Stimulated activated naive B cell treated with anti-CD40 and anti-IgM and Interleukin-4, amounts not matched to agents 10 μg/mL and 1 μg/mL and 100 μg/mL, for 72 hours (primary cell): ENCODE results near the gene SBNO2.

Experiments
- ATAC-seq, 2 donors: fragments of 150-1000 bp; cut with Tn5 transposase; replicated peaks; 2 replicates each; pipeline ENCODE4 v1.10.0; 2021; ENCODE audit warnings: moderate library complexity in 1 of 2
- DNase-seq: peaks from one replicate; pipeline ENCODE4 v3.0.0; 2021
- H3K27ac Mint-ChIP-seq: one replicate; pipeline ENCODE4 v1.8.0; 2022; ENCODE audit warnings: mild to moderate bottlenecking, mixed read lengths
- H3K27me3 Mint-ChIP-seq, 2 donors: one replicate each; pipeline ENCODE4 v1.8.0; 2022; ENCODE audit warnings: mixed read lengths in 2 of 2
- H3K36me3 Mint-ChIP-seq, 2 donors: one replicate each; pipeline ENCODE4 v1.8.0; 2022; ENCODE audit warnings: mixed read lengths in 2 of 2, mild to moderate bottlenecking in 1 of 2
- H3K4me1 Mint-ChIP-seq, 2 donors: one replicate each; pipeline ENCODE4 v1.8.0; 2022; ENCODE audit warnings: mixed read lengths in 2 of 2, mild to moderate bottlenecking in 1 of 2
- H3K4me3 Mint-ChIP-seq, 2 donors: one replicate each; pipeline ENCODE4 v1.8.0; 2022; ENCODE audit warnings: mild to moderate bottlenecking in 2 of 2, mixed read lengths in 2 of 2, moderate library complexity in 1 of 2
- H3K9me3 Mint-ChIP-seq, 2 donors: one replicate each; pipeline ENCODE4 v1.8.0; 2022; ENCODE audit warnings: mixed read lengths in 2 of 2, mild to moderate bottlenecking in 1 of 2

Gene SBNO2

DNA sequence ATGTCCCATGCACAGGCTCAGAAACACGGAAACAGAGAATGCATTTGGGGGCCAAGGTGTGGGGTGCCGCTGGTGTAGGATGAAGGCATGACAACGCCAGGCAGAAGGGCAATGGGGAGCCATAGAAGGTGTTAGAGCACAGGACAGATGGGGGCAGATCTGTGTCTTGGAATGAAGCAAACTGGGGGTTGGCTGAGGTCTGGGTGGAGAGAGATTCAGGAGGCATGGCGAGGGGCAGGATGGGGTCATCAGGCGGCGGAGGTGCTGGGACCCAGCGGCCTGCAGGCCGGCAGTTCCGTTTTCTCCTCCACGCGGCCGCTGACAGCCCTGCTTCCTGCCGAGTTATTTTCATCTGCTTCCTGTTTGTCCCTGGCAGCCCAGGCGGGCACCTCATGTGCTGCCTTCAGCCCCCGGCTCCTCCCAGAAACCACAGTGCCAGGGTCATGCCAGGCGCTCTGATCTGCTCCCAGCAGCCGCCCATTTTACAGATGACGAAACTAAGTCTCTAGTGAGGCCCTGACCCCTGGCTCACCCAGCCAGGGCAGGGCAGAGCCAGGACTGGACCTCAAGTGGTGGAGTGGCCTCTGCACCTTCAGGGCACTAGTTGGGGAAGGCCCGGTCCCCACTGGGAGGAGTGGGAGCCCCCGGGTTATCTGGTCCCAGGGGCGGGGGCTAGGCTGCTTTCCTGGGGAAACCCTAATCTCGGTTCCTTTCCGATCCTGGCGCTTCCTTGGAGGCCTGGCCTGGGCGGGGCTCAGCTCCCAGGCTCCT lies 104.9 kb downstream of the SBNO2 start:
- Mint-ChIP-seq H3K4me3 (peak overlapping the region; percentile 91), H3K27ac (peak overlapping the region; percentile 95), H3K9me3 (no peaks in the 10 kb centered on the region), H3K36me3 (peaks cover 28 to 33% of the 10 kb centered on the region in 2 donors), H3K4me1 (peaks cover 42 to 63% of the 10 kb centered on the region in 2 donors), H3K27me3 (no peaks in the 10 kb centered on the region)
- ATAC-seq = peak; percentile 41 to 42
- DNase-seq = peak; percentile 60

DNA sequence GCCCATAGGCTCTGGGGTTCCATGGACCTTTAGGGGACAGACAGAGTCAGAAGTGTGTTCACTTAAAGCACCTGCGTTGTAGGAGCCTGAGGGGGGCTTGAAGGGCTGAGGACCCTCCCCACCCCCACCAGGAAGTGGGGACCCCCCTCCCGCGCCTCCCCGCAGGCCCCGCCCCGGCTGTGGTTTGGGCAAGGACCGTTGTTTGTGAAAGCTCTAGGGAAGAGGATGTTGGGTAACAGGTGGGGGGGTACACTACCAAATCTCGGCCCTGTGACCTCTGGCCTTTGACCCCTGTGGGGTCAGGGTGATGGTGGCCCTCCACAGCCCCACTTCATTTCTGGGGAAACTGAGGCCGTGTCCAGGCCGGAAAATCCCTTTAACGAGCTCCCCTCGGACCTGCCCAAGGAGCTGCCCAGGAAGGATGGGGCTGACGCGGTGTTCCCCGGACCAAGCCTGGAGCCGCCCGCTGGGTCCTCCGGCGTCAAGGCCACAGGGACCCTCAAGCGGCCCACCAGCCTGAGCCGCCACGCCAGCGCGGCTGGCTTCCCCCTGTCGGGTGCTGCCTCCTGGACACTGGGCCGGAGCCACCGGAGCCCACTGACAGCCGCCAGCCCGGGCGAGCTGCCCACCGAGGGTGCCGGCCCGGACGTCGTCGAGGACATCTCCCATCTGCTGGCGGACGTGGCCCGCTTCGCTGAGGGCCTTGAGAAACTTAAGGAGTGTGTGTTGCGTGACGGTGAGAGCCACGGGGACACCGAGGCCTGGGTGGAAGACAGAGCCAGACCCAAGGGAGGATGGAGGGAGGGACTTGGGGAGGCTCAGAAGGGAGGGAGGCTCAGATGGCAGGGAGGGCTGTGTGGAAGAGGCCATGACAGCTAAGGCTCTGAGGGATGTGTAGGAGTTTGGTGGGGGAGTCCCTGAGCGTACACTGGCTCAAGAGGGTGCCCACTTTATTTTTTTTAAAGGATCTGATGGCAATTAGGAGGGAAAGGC lies 105.8 kb downstream of the SBNO2 start:
- H3K4me1 Mint-ChIP-seq = peaks cover 45 to 61% of the 10 kb centered on the region in 2 donors
- peak overlapping the region; percentile 97 for H3K27ac Mint-ChIP-seq
- peak; percentile 15 to 30 for ATAC-seq
- H3K9me3 Mint-ChIP-seq = peaks cover 0 to 2% of the 10 kb centered on the region in 2 donors
- no peaks in the 10 kb centered on the region for H3K27me3 Mint-ChIP-seq
- DNase-seq = no peak
- peaks cover 32 to 37% of the 10 kb centered on the region in 2 donors for H3K36me3 Mint-ChIP-seq
- peak overlapping the region; percentile 91 for H3K4me3 Mint-ChIP-seq

DNA sequence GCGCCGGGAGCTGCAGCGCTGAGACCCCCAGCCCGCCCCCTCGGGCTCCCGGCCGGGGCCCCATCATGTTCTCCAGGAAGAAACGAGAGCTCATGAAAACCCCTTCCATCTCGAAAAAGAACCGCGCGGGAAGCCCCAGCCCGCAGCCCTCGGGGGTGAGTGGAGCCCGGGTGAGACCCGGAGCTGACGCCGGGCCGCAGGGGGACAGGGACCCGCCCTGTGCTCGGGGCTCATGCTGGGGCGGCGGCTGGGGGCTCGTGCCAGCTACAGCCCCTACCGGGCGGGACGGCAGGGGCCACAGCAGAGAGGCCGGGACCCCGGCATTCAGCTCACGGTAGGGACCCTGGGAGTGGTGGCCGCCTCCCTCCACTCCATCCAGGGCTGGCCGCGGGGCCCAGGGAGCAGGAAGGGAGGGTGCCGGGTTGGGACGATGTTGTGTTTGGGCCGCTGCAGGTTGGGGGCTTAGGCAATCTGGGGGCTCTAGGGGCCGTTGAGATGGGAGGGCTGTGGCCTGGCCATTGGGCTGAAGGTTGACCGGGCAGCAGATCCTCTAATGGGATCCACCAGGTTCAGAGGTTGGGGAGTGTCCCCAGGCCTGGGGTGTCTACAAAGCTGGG lies 106.6 kb downstream of the SBNO2 start:
- H3K27me3 Mint-ChIP-seq = no peaks in the 10 kb centered on the region
- H3K27ac Mint-ChIP-seq = peak overlapping the region; percentile 97
- H3K4me1 Mint-ChIP-seq = peaks cover 38 to 54% of the 10 kb centered on the region in 2 donors
- ATAC-seq (peak; percentile 49 to 57), DNase-seq (no peak)
- H3K36me3 Mint-ChIP-seq = peaks cover 27 to 38% of the 10 kb centered on the region in 2 donors
- H3K9me3 Mint-ChIP-seq = peaks cover 0 to 4% of the 10 kb centered on the region in 2 donors
- H3K4me3 Mint-ChIP-seq = peak overlapping the region; percentile 91

DNA sequence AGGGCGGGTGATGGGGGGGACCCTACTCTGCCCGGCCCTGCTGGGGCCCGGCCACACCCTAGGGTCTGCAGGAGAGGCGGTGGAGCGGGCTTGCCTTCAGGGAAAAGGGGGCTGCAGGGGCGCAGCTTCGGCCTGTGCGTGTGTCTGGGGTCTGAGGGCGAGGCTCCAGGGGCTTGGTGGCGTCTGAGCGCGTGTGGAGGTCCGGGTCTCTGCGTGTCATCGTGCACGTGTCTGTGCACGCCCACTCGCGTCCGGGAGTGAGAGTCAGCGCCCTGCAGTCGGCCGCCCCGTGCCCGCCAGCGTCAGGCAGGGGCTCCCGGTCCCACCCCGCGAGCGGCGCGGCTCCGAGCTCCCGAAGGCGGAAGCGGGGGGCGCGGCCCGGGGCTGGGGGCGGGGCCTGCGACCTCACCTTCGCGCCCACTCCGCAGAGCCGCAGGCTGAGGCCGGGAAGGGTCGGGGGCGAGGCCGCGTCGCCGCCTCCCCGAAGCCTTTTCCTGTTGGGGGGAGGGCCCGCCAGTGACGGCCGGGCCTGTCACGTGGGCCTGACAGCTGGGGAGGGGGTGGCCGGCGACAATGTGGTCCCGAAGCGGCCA lies 107.2 kb downstream of the SBNO2 start, which contains the start of gene ARHGAP45:
Gene ARHGAP45, plus strand, starts transcription at position 420 of the 593 bp plus-strand sequence. CDS start 239 bp downstream, outside the sequence.
- peak; percentile 75 for DNase-seq
- peaks cover 36 to 52% of the 10 kb centered on the region in 2 donors for H3K4me1 Mint-ChIP-seq
- peak within 1 kb of the TSS; percentile 91 for H3K4me3 Mint-ChIP-seq
- peaks cover 0 to 6% of the 10 kb centered on the region in 2 donors for H3K9me3 Mint-ChIP-seq
- H3K27me3 Mint-ChIP-seq = no peaks in the 10 kb centered on the region
- H3K27ac Mint-ChIP-seq = peak within 1 kb of the TSS; percentile 97
- ATAC-seq = peak; percentile 56 to 64
- peaks cover 28 to 35% of the 10 kb centered on the region in 2 donors for H3K36me3 Mint-ChIP-seq

DNA sequence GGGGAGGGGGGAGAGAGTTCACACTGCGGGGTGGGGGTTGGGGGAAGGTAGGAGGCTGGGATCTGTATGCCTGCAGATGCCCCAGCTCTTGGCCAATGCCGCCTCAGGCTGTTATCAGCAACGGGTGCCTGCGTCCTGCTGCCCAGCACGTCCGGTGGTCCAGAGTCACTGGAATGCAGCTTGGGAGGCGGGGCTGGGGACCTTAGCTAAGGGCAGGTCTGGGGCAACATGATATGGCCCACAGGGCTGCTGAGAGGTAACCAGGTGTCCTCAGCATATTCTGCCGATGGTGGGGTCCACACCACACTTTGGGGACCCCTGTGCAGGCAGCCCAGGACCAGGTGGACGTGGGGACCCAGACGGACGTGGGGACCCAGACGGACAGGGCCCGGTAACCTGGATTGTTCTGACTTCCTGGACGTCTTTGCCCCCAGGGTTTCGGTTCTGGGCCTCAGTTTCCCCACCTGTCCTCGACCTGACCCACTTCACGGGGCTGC lies 107.8 kb downstream of the SBNO2 start:
- peak overlapping the region; percentile 83 for H3K27ac Mint-ChIP-seq
- H3K4me3 Mint-ChIP-seq = peak overlapping the region; percentile 91
- ATAC-seq (no peak), DNase-seq (no peak)
- H3K4me1 Mint-ChIP-seq = peaks cover 33 to 50% of the 10 kb centered on the region in 2 donors
- peaks cover 0 to 6% of the 10 kb centered on the region in 2 donors for H3K9me3 Mint-ChIP-seq
- H3K27me3 Mint-ChIP-seq = no peaks in the 10 kb centered on the region
- H3K36me3 Mint-ChIP-seq = peaks cover 29 to 36% of the 10 kb centered on the region in 2 donors

DNA sequence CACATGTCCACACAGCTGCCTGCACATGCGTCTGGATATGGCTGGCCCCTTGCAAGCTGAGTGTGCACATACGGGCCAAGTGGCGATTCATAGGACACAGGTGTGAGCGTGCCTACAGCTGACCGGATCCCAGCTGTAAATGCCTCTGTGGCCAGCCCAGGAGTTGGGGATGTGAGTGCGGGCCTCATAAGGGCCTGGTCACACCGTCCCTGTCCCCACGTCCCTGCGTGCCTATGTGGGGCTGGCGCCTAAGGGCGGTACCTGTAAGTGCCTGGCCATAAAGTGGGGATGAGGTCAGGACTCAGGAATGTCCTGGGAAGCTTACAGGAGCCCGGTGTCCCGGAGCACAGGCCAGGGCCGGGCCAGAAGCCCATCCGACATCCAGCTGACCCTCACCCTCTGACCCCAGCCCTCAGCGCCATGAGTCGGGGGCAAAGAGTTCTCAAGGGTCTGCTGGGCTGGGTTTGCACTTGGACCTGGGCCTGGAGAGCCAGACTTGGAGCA lies 108.4 kb downstream of the SBNO2 start:
- H3K27me3 Mint-ChIP-seq = no peaks in the 10 kb centered on the region
- peaks cover 0 to 6% of the 10 kb centered on the region in 2 donors for H3K9me3 Mint-ChIP-seq
- H3K36me3 Mint-ChIP-seq = peaks cover 31 to 36% of the 10 kb centered on the region in 2 donors
- H3K4me1 Mint-ChIP-seq = peaks cover 33 to 50% of the 10 kb centered on the region in 2 donors
- peak overlapping the region; percentile 64 to 91 for H3K4me3 Mint-ChIP-seq
- DNase-seq = no peak
- peak overlapping the region; percentile 75 for H3K27ac Mint-ChIP-seq
- ATAC-seq = no peak

DNA sequence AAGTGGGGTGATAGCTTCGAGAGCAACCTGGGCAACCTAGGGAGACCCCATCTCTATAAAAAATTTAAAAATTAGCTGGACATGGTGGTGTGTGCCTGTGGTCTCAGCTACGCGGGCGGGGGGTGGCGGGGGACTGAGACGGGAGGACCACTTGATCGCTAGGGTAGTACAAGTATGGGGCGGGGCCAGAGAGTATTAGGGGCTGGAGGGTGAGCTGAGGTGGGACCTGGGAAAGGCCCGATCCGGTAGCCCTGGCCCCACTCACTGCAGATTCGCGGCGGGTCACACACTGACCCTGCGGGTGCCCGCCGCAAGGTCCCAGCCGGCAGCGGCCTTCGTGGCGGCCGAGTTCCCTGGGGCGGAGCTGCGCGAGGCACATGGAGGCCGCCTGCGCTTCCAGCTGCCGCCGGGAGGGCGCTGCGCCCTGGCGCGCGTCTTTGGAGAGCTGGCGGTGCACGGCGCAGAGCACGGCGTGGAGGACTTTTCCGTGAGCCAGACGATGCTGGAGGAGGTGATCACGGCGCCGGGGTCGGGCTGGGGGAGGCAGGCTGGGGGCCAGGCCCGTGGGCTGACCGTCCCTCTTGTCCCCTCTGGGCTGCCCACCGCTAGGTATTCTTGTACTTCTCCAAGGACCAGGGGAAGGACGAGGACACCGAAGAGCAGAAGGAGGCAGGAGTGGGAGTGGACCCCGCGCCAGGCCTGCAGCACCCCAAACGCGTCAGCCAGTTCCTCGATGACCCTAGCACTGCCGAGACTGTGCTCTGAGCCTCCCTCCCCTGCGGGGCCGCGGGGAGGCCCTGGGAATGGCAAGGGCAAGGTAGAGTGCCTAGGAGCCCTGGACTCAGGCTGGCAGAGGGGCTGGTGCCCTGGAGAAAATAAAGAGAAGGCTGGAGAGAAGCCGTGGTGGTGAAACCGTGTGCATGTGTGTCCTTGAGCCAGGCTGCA lies 109.1 kb downstream of the SBNO2 start:
- H3K9me3 Mint-ChIP-seq = peaks cover 0 to 6% of the 10 kb centered on the region in 2 donors
- H3K4me3 Mint-ChIP-seq = peak overlapping the region; percentile 43 to 91
- ATAC-seq = peak; percentile 45 to 49
- peak overlapping the region; percentile 34 for H3K27ac Mint-ChIP-seq
- peaks cover 33 to 50% of the 10 kb centered on the region in 2 donors for H3K4me1 Mint-ChIP-seq
- DNase-seq = no peak
- H3K27me3 Mint-ChIP-seq = no peaks in the 10 kb centered on the region
- peaks cover 37 to 39% of the 10 kb centered on the region in 2 donors for H3K36me3 Mint-ChIP-seq

DNA sequence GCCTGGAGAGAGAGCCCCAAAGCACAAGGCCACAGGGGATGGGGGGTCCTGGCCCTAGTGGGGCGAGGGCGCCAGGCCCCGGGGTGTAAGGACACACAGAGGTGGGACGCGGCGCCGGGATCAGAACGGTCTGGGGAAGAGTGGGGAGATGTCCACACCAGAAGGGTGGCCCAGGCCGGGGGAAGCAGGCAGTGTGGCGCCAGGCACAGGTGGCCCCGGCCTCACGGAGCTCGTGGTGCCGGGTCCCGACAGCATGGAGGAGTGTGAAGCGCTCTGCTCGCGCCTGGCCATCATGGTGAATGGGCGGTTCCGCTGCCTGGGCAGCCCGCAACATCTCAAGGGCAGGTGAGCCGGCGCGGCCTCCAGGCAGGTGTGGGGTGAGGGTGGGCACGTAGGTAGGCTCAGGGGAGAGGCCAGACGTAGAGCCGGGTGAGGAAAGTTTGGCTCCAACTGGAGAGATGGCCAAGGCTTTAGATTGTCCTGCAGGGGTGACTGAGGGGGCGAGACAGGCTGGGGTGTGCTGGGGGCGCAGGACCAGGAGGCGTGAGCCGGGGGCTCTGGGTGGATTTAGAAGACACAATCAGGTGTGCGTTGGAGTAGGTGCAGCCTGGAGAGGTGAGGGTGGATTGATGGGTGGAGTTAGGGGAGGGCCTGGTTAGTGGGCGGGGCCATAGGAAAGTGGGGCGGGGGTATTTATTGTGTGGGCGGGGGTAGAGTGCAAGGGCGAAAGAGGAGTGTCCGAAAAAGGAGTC lies 110.0 kb downstream of the SBNO2 start:
- peak overlapping the region in 1 of 2 donors; percentile 44 for H3K4me3 Mint-ChIP-seq
- peak overlapping the region; percentile 77 for H3K27ac Mint-ChIP-seq
- ATAC-seq = no peak
- peaks cover 0 to 6% of the 10 kb centered on the region in 2 donors for H3K9me3 Mint-ChIP-seq
- no peak for DNase-seq
- H3K27me3 Mint-ChIP-seq = no peaks in the 10 kb centered on the region
- H3K4me1 Mint-ChIP-seq = peaks cover 30 to 42% of the 10 kb centered on the region in 2 donors
- H3K36me3 Mint-ChIP-seq = peaks cover 40 to 42% of the 10 kb centered on the region in 2 donors

DNA sequence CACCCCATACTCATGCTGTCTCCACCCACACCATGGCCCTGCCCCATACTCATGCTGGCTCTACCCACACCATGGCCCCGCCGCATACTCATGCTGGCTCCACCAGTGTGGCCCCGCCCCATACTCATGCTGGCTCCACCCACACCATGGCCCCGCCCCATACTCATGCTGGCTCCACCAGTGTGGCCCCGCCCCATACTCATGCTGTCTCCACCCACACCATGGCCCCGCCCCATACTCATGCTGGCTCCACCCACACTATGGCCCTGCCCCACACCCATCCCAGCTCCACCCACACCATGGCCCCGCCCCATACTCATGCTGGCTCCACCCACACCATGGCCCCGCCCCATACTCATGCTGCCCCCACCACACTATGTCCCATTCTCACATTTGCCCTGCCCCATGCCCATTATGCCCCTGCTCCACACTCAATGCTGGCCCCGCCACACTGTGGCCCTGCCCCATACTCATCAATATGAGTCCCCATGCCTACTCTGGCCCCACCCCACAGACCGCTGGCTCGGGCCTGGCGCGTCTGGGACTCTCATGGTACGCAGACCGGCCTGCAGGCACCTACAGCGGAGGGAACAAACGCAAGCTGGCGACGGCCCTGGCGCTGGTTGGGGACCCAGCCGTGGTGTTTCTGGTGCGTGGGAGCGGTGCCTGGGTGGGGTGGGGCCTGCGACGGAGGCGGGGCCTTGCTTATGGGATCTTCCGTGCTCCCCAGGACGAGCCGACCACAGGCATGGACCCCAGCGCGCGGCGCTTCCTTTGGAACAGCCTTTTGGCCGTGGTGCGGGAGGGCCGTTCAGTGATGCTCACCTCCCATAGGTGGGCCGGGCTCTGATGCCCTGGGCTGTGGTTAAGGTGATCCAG lies 110.8 kb downstream of the SBNO2 start:
- Mint-ChIP-seq H3K27me3 (no peaks in the 10 kb centered on the region), H3K9me3 (peaks cover 0 to 9% of the 10 kb centered on the region in 2 donors), H3K4me1 (peaks cover 23 to 34% of the 10 kb centered on the region in 2 donors), H3K4me3 (no peak overlapping the region), H3K36me3 (peaks cover 39% of the 10 kb centered on the region in 2 donors), H3K27ac (peak overlapping the region; percentile 65)
- ATAC-seq = no peak
- DNase-seq = no peak

DNA sequence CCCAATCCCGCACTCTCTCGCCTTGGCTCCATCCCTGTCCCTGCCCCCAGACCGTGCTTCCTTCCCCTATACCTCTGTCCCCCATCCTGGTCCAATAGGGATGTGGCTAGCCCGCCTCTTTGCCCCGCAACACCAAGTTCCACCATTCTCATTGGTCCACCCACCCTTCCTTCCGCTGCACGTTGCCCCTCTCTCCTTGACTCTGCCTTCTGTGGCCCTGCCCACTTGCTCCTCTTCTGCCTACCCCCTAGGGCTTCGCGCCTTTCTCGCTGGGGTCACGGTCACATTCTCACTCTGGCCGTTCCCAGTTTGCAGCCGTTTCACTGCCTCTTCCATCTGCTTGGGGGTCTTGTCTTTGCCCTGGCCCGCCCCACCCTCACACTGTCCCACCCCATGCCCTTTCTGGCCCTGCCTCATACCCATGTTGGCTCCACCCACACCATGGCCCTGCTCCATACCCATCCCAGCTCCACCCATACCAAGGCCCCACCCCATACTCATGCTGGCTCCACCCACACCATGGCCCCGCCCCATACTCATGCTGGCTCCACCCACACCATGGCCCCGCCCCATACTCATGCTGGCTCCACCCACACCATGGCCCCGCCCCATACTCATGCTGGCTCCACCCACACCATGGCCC lies 111.6 kb downstream of the SBNO2 start:
- H3K4me1 Mint-ChIP-seq = peaks cover 23 to 33% of the 10 kb centered on the region in 2 donors
- peaks cover 1 to 14% of the 10 kb centered on the region in 2 donors for H3K9me3 Mint-ChIP-seq
- peaks cover 46% of the 10 kb centered on the region in 2 donors for H3K36me3 Mint-ChIP-seq
- ATAC-seq (no peak), DNase-seq (no peak)
- H3K27ac Mint-ChIP-seq = peak overlapping the region; percentile 7
- H3K27me3 Mint-ChIP-seq = no peaks in the 10 kb centered on the region
- no peak overlapping the region for H3K4me3 Mint-ChIP-seq

DNA sequence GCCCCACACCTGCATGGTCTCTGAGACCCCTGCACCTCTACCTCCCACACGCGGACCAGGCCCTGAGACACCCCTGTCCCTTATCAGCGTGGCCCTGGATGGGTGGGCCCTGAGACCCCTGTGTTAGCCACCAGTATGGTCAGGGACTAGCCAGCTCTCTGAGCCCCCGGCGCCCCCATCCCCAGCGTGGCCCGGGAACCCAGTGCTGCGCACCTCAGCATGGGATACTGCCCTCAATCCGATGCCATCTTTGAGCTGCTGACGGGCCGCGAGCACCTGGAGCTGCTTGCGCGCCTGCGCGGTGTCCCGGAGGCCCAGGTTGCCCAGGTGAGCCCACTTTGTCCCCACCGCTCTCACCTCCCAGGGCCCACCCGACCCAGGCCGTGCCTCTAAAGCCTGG lies 112.1 kb downstream of the SBNO2 start:
- DNase-seq (no peak), ATAC-seq (no peak)
- Mint-ChIP-seq H3K4me1 (peaks cover 23 to 33% of the 10 kb centered on the region in 2 donors), H3K36me3 (peaks cover 51% of the 10 kb centered on the region in 2 donors), H3K27me3 (no peaks in the 10 kb centered on the region), H3K9me3 (peaks cover 5 to 17% of the 10 kb centered on the region in 2 donors), H3K27ac (no peak overlapping the region), H3K4me3 (no peak overlapping the region)
